HEK293 (cell line): ENCODE data around the gene REV3L.

Source experiments
- CTCF ChIA-PET: fragments of 350-600 bp; formaldehyde crosslinking; extraction: SDS; loops from one replicate; lab custom pipeline; 2021; ENCODE audit warnings: antibody characterized with exemption; lab: Yijun Ruan, JAX
- POLR2A ChIA-PET: fragments of 300-600 bp; formaldehyde crosslinking; extraction: SDS; loops from one replicate; lab custom pipeline; 2020; ENCODE audit warnings: antibody characterized with exemption, inconsistent platforms; lab: Yijun Ruan, JAX
- H3K27ac ChIP-seq: fragments of 200-500 bp; sonication (Bioruptor generic); 2 replicates; pipeline ENCODE4 v1.5.1; 2014; ENCODE audit warnings: low read depth, low read length, control low read depth, inconsistent platforms; ENCODE audit errors: extremely low read depth
- H3K36me3 ChIP-seq, 2 experiments: fragments of 200-500 bp in 1 of 2; sonication (Bioruptor generic) in 1 of 2; 1 replicate in 1 of 2; 2 replicates in 1 of 2; pipeline ENCODE4 v1.5.1; 2014 to 2017; ENCODE audit warnings: inconsistent platforms in 2 of 2, low read length in 2 of 2; ENCODE audit not compliant: control insufficient read depth in 2 of 2, insufficient read depth in 1 of 2
- H3K4me1 ChIP-seq: fragments of 200-500 bp; sonication (Bioruptor generic); 2 replicates; pipeline ENCODE4 v1.5.1; 2014; ENCODE audit warnings: mild to moderate bottlenecking, low read length, inconsistent platforms; ENCODE audit not compliant: control insufficient read depth, insufficient read depth
- H3K4me3 ChIP-seq: 2 replicates; pipeline ENCODE4 v1.5.1; 2011; ENCODE audit warnings: low read depth, mild to moderate bottlenecking, control low read depth, low read length, moderate library complexity
- H3K9me3 ChIP-seq: fragments of 200-500 bp; sonication (Bioruptor generic); 2 replicates; pipeline ENCODE4 v1.5.1; 2014; ENCODE audit warnings: low read depth, low read length, inconsistent platforms; ENCODE audit not compliant: control insufficient read depth, insufficient read depth
- ELK4 ChIP-seq: IDR thresholded peaks from 2 replicates; pipeline ENCODE4 v1.6.1; 2011; ENCODE audit warnings: mild to moderate bottlenecking, low read depth, low read length, borderline replicate concordance
- KLF10 ChIP-seq: fragments of 450-650 bp; IDR thresholded peaks from 2 replicates; pipeline ENCODE4 v1.5.1; 2018; ENCODE audit warnings: missing biosample characterization, mild to moderate bottlenecking, missing genetic modification characterization
- MEIS1 ChIP-seq: sonication (generic); formaldehyde crosslinking; IDR thresholded peaks from 2 replicates; pipeline ENCODE4 v1.8.1; 2022; ENCODE audit warnings: missing genetic modification reagents, mild to moderate bottlenecking, borderline replicate concordance
- TRIM28 ChIP-seq: IDR thresholded peaks from 2 replicates; pipeline ENCODE4 v1.6.1; 2011; ENCODE audit warnings: low read length, control low read depth, borderline replicate concordance
- ZNF18 ChIP-seq: fragments of 450-650 bp; formaldehyde crosslinking; IDR thresholded peaks from 2 replicates; pipeline ENCODE4 v1.5.1; 2016; ENCODE audit warnings: missing biosample characterization, missing genetic modification characterization
- ZNF184 ChIP-seq: fragments of 450-650 bp; IDR thresholded peaks from 2 replicates; pipeline ENCODE4 v1.5.1; 2018; ENCODE audit warnings: missing biosample characterization, mild to moderate bottlenecking, missing genetic modification characterization
- ZNF223 ChIP-seq: fragments of 450-650 bp; formaldehyde crosslinking; IDR thresholded peaks from 2 replicates; pipeline ENCODE4 v1.5.1; 2016; ENCODE audit warnings: missing biosample characterization, missing genetic modification characterization
- ZNF23 ChIP-seq: fragments of 450-650 bp; formaldehyde crosslinking; IDR thresholded peaks from 2 replicates; pipeline ENCODE4 v1.5.1; 2016; ENCODE audit warnings: missing biosample characterization, missing genetic modification characterization, borderline replicate concordance
- ZNF350 ChIP-seq: fragments of 450-650 bp; formaldehyde crosslinking; IDR thresholded peaks from 2 replicates; pipeline ENCODE4 v1.5.0; 2017; ENCODE audit warnings: missing biosample characterization, mild to moderate bottlenecking, missing genetic modification characterization
- ZNF488 ChIP-seq: fragments of 450-650 bp; formaldehyde crosslinking; IDR thresholded peaks from 2 replicates; pipeline ENCODE4 v1.5.1; 2016; ENCODE audit warnings: missing biosample characterization, missing genetic modification characterization
- ZNF544 ChIP-seq: fragments of 450-650 bp; formaldehyde crosslinking; IDR thresholded peaks from 2 replicates; pipeline ENCODE4 v1.5.0; 2017; ENCODE audit warnings: missing biosample characterization, missing genetic modification characterization
- ZNF549 ChIP-seq: fragments of 450-650 bp; IDR thresholded peaks from 2 replicates; pipeline ENCODE4 v1.5.1; 2018; ENCODE audit warnings: missing biosample characterization, missing genetic modification characterization, mild to moderate bottlenecking, inconsistent platforms, moderate library complexity
- ZNF555 ChIP-seq: fragments of 450-650 bp; formaldehyde crosslinking; conservative IDR thresholded peaks from 2 replicates; pipeline ENCODE4 v1.5.1; 2017; ENCODE audit warnings: missing biosample characterization, mild to moderate bottlenecking, missing genetic modification characterization, inconsistent platforms
- ZNF629 ChIP-seq: fragments of 450-650 bp; formaldehyde crosslinking; IDR thresholded peaks from 2 replicates; pipeline ENCODE4 v1.5.1; 2017; ENCODE audit warnings: missing biosample characterization, missing genetic modification characterization
- ZNF76 ChIP-seq: fragments of 450-650 bp; formaldehyde crosslinking; IDR thresholded peaks from 2 replicates; pipeline ENCODE4; 2016; ENCODE audit warnings: low read depth, missing biosample characterization, missing genetic modification characterization, borderline replicate concordance
- ZNF830 ChIP-seq: fragments of 450-650 bp; IDR thresholded peaks from 2 replicates; pipeline ENCODE4 v1.5.0; 2018; ENCODE audit warnings: missing biosample characterization, missing genetic modification characterization, low read depth, mild to moderate bottlenecking, moderate library complexity

REV3L gene

GRCh38 chr6:111432511-111432910 lies 50.5 kb downstream of the REV3L start:
- TF ChIP-seq ZNF23 (tag by site-specific recombination): no peak
- no peak for TF ChIP-seq TRIM28
- no peak for TF ChIP-seq ZNF223 (tag by site-specific recombination)
- TF ChIP-seq ZNF555 (tag by site-specific recombination): no peak
- no peak for TF ChIP-seq ZNF76 (tag by site-specific recombination)
- TF ChIP-seq ZNF488 (tag by site-specific recombination): no peak
- no peak for TF ChIP-seq ELK4
- POLR2A ChIA-PET: no interaction called here
- H3K36me3 ChIP-seq: no peaks in the 10 kb centered on the region; a peak in 1 of 3 replicates
- H3K9me3 ChIP-seq: no peaks in the 10 kb centered on the region
- no peak overlapping the region for H3K4me3 ChIP-seq
- 0 out of 2 replicates have a peak, but pooled peaks cover under 1% of the 10 kb centered on the region for H3K4me1 ChIP-seq
- CTCF ChIA-PET: no interaction called here
- no peak overlapping the region for H3K27ac ChIP-seq

- TF ChIP-seq MEIS1 (no peak), ZNF350 (tag by site-specific recombination) (peak; percentile 86), ZNF544 (0 out of 2 replicates have a peak, but pooled peaks have one; percentile 14), ZNF549 (tag by site-specific recombination) (peak; percentile 66), ZNF830 (tag by site-specific recombination) (0 out of 2 replicates have a peak, but pooled peaks have one; percentile 28), ZNF18 (tag by site-specific recombination) (peak; percentile 30; the same call in 1 of the 2 replicates), ZNF184 (tag by site-specific recombination) (0 out of 2 replicates have a peak, but pooled peaks have one; percentile 31), KLF10 (tag by site-specific recombination) (peak; percentile 51), ZNF629 (tag by site-specific recombination) (no peak)
- TF ChIP-seq, all 188 proteins: peak for 7
- H3K27ac ChIP-seq: no peak overlapping the region
- no peaks in the 10 kb centered on the region for H3K36me3 ChIP-seq
- H3K4me1 ChIP-seq: 0 out of 2 replicates have a peak, but pooled peaks cover 3% of the 10 kb centered on the region
- POLR2A ChIA-PET: no interaction called here
- H3K4me3 ChIP-seq: no peak overlapping the region
- H3K9me3 ChIP-seq: no peaks in the 10 kb centered on the region
- CTCF ChIA-PET: no interaction called here
These were observed 52.2 kb downstream of the REV3L start for GRCh38 chr6:111430605-111431376.

- no peak for TF ChIP-seq ZNF350 (tag by site-specific recombination)
- 0 out of 2 replicates have a peak, but pooled peaks cover 3% of the 10 kb centered on the region for H3K4me1 ChIP-seq
- POLR2A ChIA-PET: no interaction called here
- CTCF ChIA-PET: interaction anchor here (0.7 kb wide), 1 partner anchor 50 kb away, joined by 3 read pairs; no protein-coding TSS in a partner anchor
- H3K36me3 ChIP-seq: no peaks in the 10 kb centered on the region
- no peak overlapping the region for H3K4me3 ChIP-seq
- no peak overlapping the region for H3K27ac ChIP-seq
- no peaks in the 10 kb centered on the region for H3K9me3 ChIP-seq
These were observed 53.4 kb downstream of the REV3L start for GRCh38 chr6:111429571-111429970.
